IPS-15b (cell line): ENCODE results near the gene ABCA2.

Experiments
- H3K27me3 ChIP-seq: one replicate; pipeline ENCODE4 v1.6.1; 2013; ENCODE audit warnings: low read length; ENCODE audit not compliant: control insufficient read depth, insufficient read depth
- H3K36me3 ChIP-seq: one replicate; pipeline ENCODE4 v1.6.1; 2013; ENCODE audit warnings: low read length; ENCODE audit not compliant: control insufficient read depth, insufficient read depth
- H3K4me1 ChIP-seq: one replicate; pipeline ENCODE4 v1.6.1; 2013; ENCODE audit warnings: mild to moderate bottlenecking, low read length; ENCODE audit not compliant: control insufficient read depth, insufficient read depth
- H3K4me3 ChIP-seq: one replicate; pipeline ENCODE4 v1.5.1; 2013; ENCODE audit warnings: low read depth, low read length
- H3K9ac ChIP-seq: one replicate; pipeline ENCODE4 v1.6.1; 2013; ENCODE audit warnings: low read depth, mild to moderate bottlenecking, low read length
- H3K9me3 ChIP-seq: one replicate; pipeline ENCODE4 v1.6.1; 2013; ENCODE audit warnings: mild to moderate bottlenecking, low read length; ENCODE audit not compliant: control insufficient read depth, insufficient read depth

Gene ABCA2

GRCh38 chr9:136981588-136982231 is 46.3 kb downstream of the ABCA2 start:
- H3K4me1 ChIP-seq = no peaks in the 10 kb centered on the region
- no peaks in the 10 kb centered on the region for H3K9me3 ChIP-seq
- no peak overlapping the region for H3K9ac ChIP-seq
- peaks cover 15% of the 10 kb centered on the region for H3K27me3 ChIP-seq
- no peak overlapping the region for H3K4me3 ChIP-seq
- H3K36me3 ChIP-seq = no peaks in the 10 kb centered on the region

GRCh38 chr9:136980669-136981478 is 47.2 kb downstream of the ABCA2 start:
- Histone ChIP-seq H3K4me1 (no peaks in the 10 kb centered on the region), H3K27me3 (peaks cover 10% of the 10 kb centered on the region), H3K36me3 (no peaks in the 10 kb centered on the region), H3K9me3 (no peaks in the 10 kb centered on the region), H3K4me3 (no peak overlapping the region), H3K9ac (no peak overlapping the region)

- Histone ChIP-seq H3K9me3 (no peaks in the 10 kb centered on the region), H3K36me3 (no peaks in the 10 kb centered on the region), H3K4me3 (no peak overlapping the region), H3K4me1 (no peaks in the 10 kb centered on the region), H3K9ac (no peak overlapping the region), H3K27me3 (peaks cover 8% of the 10 kb centered on the region)
These were observed 48.1 kb downstream of the ABCA2 start for GRCh38 chr9:136979769-136980587.

GRCh38 chr9:136978865-136979544 is 49.0 kb downstream of the ABCA2 start:
- H3K4me1 ChIP-seq = no peaks in the 10 kb centered on the region
- H3K4me3 ChIP-seq = peak overlapping the region; percentile 50
- no peak overlapping the region for H3K9ac ChIP-seq
- no peaks in the 10 kb centered on the region for H3K9me3 ChIP-seq
- H3K36me3 ChIP-seq = no peaks in the 10 kb centered on the region
- peaks cover 5% of the 10 kb centered on the region for H3K27me3 ChIP-seq

GRCh38 chr9:136978073-136978864 is 49.8 kb downstream of the ABCA2 start:
- no peaks in the 10 kb centered on the region for H3K4me1 ChIP-seq
- no peak overlapping the region for H3K9ac ChIP-seq
- no peaks in the 10 kb centered on the region for H3K27me3 ChIP-seq
- no peaks in the 10 kb centered on the region for H3K36me3 ChIP-seq
- H3K9me3 ChIP-seq = no peaks in the 10 kb centered on the region
- H3K4me3 ChIP-seq = peak overlapping the region; percentile 68

- H3K9ac ChIP-seq = no peak overlapping the region
- H3K27me3 ChIP-seq = no peaks in the 10 kb centered on the region
- H3K4me3 ChIP-seq = peak overlapping the region; percentile 68
- H3K36me3 ChIP-seq = no peaks in the 10 kb centered on the region
- H3K9me3 ChIP-seq = no peaks in the 10 kb centered on the region
- no peaks in the 10 kb centered on the region for H3K4me1 ChIP-seq
These were observed 50.4 kb downstream of the ABCA2 start for GRCh38 chr9:136977649-136978072.

- no peak within 1 kb of the TSS for H3K9ac ChIP-seq
- peak within 1 kb of the TSS; percentile 68 for H3K4me3 ChIP-seq
- H3K27me3 ChIP-seq = no peaks in the 10 kb centered on the region
These were observed 50.8 kb downstream of the ABCA2 start, which contains the start of gene PTGDS for GRCh38 chr9:136977223-136977622. PTGDS (plus strand) TSS chr9:136977504; CDS start chr9:136977579, 75 bp downstream.

GRCh38 chr9:136975644-136976043 is 52.4 kb downstream of the ABCA2 start:
- Histone ChIP-seq H3K36me3 (no peaks in the 10 kb centered on the region), H3K4me1 (no peaks in the 10 kb centered on the region), H3K9ac (no peak overlapping the region), H3K4me3 (no peak overlapping the region), H3K27me3 (no peaks in the 10 kb centered on the region), H3K9me3 (no peaks in the 10 kb centered on the region)

More at GRCh38 chr9:136977223-136977622, 50.8 kb downstream of the ABCA2 start, which contains the start of gene PTGDS:
- H3K9me3 ChIP-seq = no peaks in the 10 kb centered on the region
- H3K36me3 ChIP-seq = no peaks in the 10 kb centered on the region
- no peaks in the 10 kb centered on the region for H3K4me1 ChIP-seq

- H3K4me1 ChIP-seq = no peaks in the 10 kb centered on the region
- H3K4me3 ChIP-seq = no peak overlapping the region
- no peak overlapping the region for H3K9ac ChIP-seq
These were observed 53.1 kb downstream of the ABCA2 start for GRCh38 chr9:136974817-136975535.

More at GRCh38 chr9:136974817-136975535, 53.1 kb downstream of the ABCA2 start:
- Histone ChIP-seq H3K9me3 (no peaks in the 10 kb centered on the region), H3K36me3 (no peaks in the 10 kb centered on the region), H3K27me3 (no peaks in the 10 kb centered on the region)
